ENCODE measurements around the gene ABRACL.
"Not testable (repeated sequence)": the region's sequence is repeated elsewhere in the genome, so short reads cannot be mapped to it uniquely, and the experiment has no call there.

ABRACL gene

GRCh38 chr6:139028658-139029469 lies at the start of gene ABRACL:
Gene ABRACL, plus strand, starts transcription at chr6:139028745. Its CDS starts 5,416 bp downstream, at chr6:139034161.
- peak; percentile 30 for DNase-seq

- DNase-seq = no peak
These were observed 49.2 kb upstream of the ABRACL start for GRCh38 chr6:138979365-138979764.

- DNase-seq = no peak
These were observed 48.5 kb upstream of the ABRACL start for GRCh38 chr6:138979813-138980668.

GRCh38 chr6:138981416-138981815 lies 47.1 kb upstream of the ABRACL start:
- no peak for DNase-seq

GRCh38 chr6:138986578-138986977 lies 42.0 kb upstream of the ABRACL start:
- no peak for DNase-seq

GRCh38 chr6:138987080-138987642 lies 41.4 kb upstream of the ABRACL start:
- no peak for DNase-seq

GRCh38 chr6:138987643-138988468 lies 40.7 kb upstream of the ABRACL start, which contains the start of gene REPS1:
Gene REPS1, minus strand, starts transcription at chr6:138988253. Its CDS starts 571 bp downstream, at chr6:138987682.
- DNase-seq = peak; percentile 45

GRCh38 chr6:138988469-138988834 lies 40.1 kb upstream of the ABRACL start:
- DNase-seq = peak; percentile 45

- peak; percentile 9 for DNase-seq
These were observed 39.2 kb upstream of the ABRACL start for GRCh38 chr6:138989098-138989983.

- no peak for DNase-seq
These were observed 37.3 kb upstream of the ABRACL start for GRCh38 chr6:138991206-138991605.

GRCh38 chr6:138992965-138993364 lies 35.6 kb upstream of the ABRACL start:
- not testable (repeated sequence) for DNase-seq

GRCh38 chr6:138993410-138993809 lies 35.1 kb upstream of the ABRACL start:
- DNase-seq = not testable (repeated sequence)

GRCh38 chr6:138996524-138996923 lies 32.0 kb upstream of the ABRACL start:
- no peak for DNase-seq

GRCh38 chr6:138997136-138997535 lies 31.4 kb upstream of the ABRACL start:
- no peak for DNase-seq

GRCh38 chr6:138999949-139000725 lies 28.4 kb upstream of the ABRACL start:
- no peak for DNase-seq

- no peak for DNase-seq
These were observed 24.8 kb upstream of the ABRACL start for GRCh38 chr6:139003751-139004150.

GRCh38 chr6:139006477-139006876 lies 22.1 kb upstream of the ABRACL start:
- DNase-seq = no peak

- no peak for DNase-seq
These were observed 21.1 kb upstream of the ABRACL start for GRCh38 chr6:139007428-139007827.

- DNase-seq = no peak
These were observed 20.4 kb upstream of the ABRACL start for GRCh38 chr6:139008117-139008516.

GRCh38 chr6:139010674-139011073 lies 17.9 kb upstream of the ABRACL start:
- no peak for DNase-seq

GRCh38 chr6:139011980-139012379 lies 16.6 kb upstream of the ABRACL start:
- DNase-seq = no peak

Measured in NCI-H2029 treated with DMSO at 0.1 percent for 48 hours (cell line).